Occipital lobe (tissue), 2 donors: ENCODE data around the gene DPF1. TPM values are rescaled to one million over a fixed set of nuclear protein-coding genes. Genes with fewer than 3 reads are reported as not detected.
"Not testable (repeated sequence)": the region's sequence is repeated elsewhere in the genome, so short reads cannot be mapped to it uniquely, and the experiment has no call there.

Experiments
- DNase-seq: peaks from one replicate; lab custom pipeline; 2025; lab: John Stamatoyannopoulos, UW
- total RNA-seq: library from RNA; depleted of rRNA; stranded (reverse); fragments of >200 nt; gene quantifications from one replicate; pipeline ENCODE4 v1.2.3, GENCODE V29; 2014

DPF1 gene
- total RNA-seq, 1 donor from 2014 or later: 37.4 TPM

- peak; percentile 40 for DNase-seq
These were observed 27.0 kb upstream of the DPF1 start for GRCh38 chr19:38250821-38251563.

GRCh38 chr19:38250428-38250820, 26.4 kb upstream of the DPF1 start:
- DNase-seq: no peak

- DNase-seq: no peak
These were observed 24.4 kb upstream of the DPF1 start for GRCh38 chr19:38248421-38248820.

GRCh38 chr19:38247734-38248268, 23.8 kb upstream of the DPF1 start:
- no peak for DNase-seq

- DNase-seq: no peak
These were observed 23.1 kb upstream of the DPF1 start for GRCh38 chr19:38247126-38247525.

GRCh38 chr19:38245826-38246498, 21.9 kb upstream of the DPF1 start:
- no peak for DNase-seq

GRCh38 chr19:38243279-38243673, 19.3 kb upstream of the DPF1 start:
- no peak for DNase-seq

GRCh38 chr19:38239816-38240215, 15.8 kb upstream of the DPF1 start:
- DNase-seq: no peak

GRCh38 chr19:38234615-38235014, 10.6 kb upstream of the DPF1 start:
- no peak for DNase-seq

GRCh38 chr19:38233740-38234251, 9.8 kb upstream of the DPF1 start:
- DNase-seq: peak; percentile 59

- no peak for DNase-seq
These were observed 7.9 kb upstream of the DPF1 start for GRCh38 chr19:38231918-38232317.

GRCh38 chr19:38230506-38231133, 6.6 kb upstream of the DPF1 start:
- DNase-seq: not testable (repeated sequence)

- peak; percentile 95 for DNase-seq
These were observed 5.6 kb upstream of the DPF1 start for GRCh38 chr19:38229585-38230073.

GRCh38 chr19:38228491-38229439, 4.7 kb upstream of the DPF1 start:
- peak; percentile 49 for DNase-seq

GRCh38 chr19:38228005-38228377, 4.0 kb upstream of the DPF1 start:
- DNase-seq: no peak

GRCh38 chr19:38227287-38228004, 3.4 kb upstream of the DPF1 start:
- no peak for DNase-seq

- DNase-seq: not testable (repeated sequence)
These were observed 819 bp upstream of the DPF1 start for GRCh38 chr19:38224863-38225218.

- DNase-seq: no peak
These were observed 407 bp downstream of the DPF1 start for GRCh38 chr19:38223617-38224013.

- DNase-seq: no peak
These were observed 901 bp downstream of the DPF1 start for GRCh38 chr19:38223119-38223523.
